ENCODE results near the gene FBN3. TPM values are rescaled to one million over a fixed set of nuclear protein-coding genes. Genes with fewer than 3 reads are reported as not detected.

The FBN3 gene
- total RNA-seq, 1 experiment from 2014 or later = not detected

DNA sequence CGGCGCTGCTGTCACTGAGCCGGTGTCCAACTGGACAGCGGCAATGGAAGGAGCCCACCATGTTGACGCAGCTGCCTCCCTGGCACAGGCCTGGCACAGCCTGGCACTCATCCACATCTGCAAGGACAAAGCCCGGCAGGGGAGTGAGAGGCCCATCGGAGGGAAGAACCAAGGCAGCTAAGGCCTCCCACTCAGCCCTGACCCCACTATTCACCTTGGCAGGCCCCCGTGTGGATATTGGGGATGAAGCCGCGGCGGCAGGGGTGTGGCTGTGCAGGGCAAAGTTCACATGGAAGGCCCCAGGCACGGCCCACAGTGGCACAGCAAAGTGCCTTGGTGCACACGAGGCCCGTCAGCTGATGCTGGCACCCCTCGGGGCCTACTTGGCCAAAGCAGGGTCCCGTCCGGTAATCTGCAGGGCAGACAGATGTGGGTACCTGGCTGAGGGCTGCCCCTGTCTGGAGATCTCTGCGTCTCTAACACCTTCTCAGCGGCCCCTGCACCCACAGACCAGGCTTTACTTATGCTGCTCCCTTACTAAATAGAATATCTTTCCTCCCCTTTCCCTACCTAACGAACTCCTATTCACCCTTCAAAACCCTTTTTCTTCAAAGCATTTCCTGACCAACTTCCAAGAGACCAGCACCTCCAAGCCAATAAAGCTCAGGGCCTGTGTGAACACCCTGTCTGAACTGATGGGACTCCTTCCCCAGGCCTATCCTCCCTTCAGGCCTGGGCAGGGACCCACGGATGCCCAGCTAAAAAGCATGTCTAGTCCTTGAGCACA lies 7.5 kb downstream of the FBN3 start:
- Histone ChIP-seq H3K4me3 (no peak overlapping the region), H3K27ac (no peak overlapping the region), H3K9me3 (replicated peaks) (no peaks in the 10 kb centered on the region), H3K4me1 (replicated peaks) (no peaks in the 10 kb centered on the region), H3K27me3 (replicated peaks) (peaks cover 15% of the 10 kb centered on the region), H3K36me3 (no peaks in the 10 kb centered on the region)
- no peak for DNase-seq (ENCODE audit: low read depth in 1 of 2, low spot score in 2 of 2)

DNA sequence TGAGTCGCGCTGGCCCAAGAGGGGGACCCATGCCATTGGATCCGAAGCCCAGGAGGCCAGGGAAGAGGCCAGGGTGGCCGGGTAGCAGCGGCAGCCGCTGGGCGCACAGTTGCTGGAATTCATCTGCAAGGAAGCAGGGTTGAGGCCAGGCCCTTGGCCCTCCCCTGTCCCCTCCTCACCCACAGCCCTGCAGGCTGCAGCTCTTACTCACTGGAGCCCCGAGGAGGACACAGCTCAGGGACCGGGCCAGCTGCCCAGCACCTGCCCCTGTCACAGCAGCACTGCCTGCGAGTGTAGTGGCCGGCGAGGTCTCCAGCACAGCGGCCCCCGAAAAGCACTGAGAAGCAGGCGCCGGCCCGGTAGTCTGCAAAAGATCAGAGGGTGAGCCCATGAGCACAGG lies 11.2 kb downstream of the FBN3 start:
- no peaks in the 10 kb centered on the region for H3K27me3 ChIP-seq (replicated peaks)
- no peaks in the 10 kb centered on the region for H3K9me3 ChIP-seq (replicated peaks)
- no peaks in the 10 kb centered on the region for H3K4me1 ChIP-seq (replicated peaks)
- H3K27ac ChIP-seq = no peak overlapping the region
- no peak for DNase-seq (ENCODE audit: low read depth in 1 of 2, low spot score in 2 of 2)
- H3K4me3 ChIP-seq = no peak overlapping the region
- H3K36me3 ChIP-seq = no peaks in the 10 kb centered on the region

GRCh38 chr19:8137425-8137824 lies 12.0 kb downstream of the FBN3 start:
- Histone ChIP-seq H3K27me3 (replicated peaks) (no peaks in the 10 kb centered on the region; the same call in 1 of the 2 replicates), H3K27ac (no peak overlapping the region), H3K9me3 (replicated peaks) (no peaks in the 10 kb centered on the region), H3K4me3 (no peak overlapping the region), H3K4me1 (replicated peaks) (no peaks in the 10 kb centered on the region), H3K36me3 (no peaks in the 10 kb centered on the region)
- DNase-seq (ENCODE audit: low read depth in 1 of 2, low spot score in 2 of 2) = no peak

DNA sequence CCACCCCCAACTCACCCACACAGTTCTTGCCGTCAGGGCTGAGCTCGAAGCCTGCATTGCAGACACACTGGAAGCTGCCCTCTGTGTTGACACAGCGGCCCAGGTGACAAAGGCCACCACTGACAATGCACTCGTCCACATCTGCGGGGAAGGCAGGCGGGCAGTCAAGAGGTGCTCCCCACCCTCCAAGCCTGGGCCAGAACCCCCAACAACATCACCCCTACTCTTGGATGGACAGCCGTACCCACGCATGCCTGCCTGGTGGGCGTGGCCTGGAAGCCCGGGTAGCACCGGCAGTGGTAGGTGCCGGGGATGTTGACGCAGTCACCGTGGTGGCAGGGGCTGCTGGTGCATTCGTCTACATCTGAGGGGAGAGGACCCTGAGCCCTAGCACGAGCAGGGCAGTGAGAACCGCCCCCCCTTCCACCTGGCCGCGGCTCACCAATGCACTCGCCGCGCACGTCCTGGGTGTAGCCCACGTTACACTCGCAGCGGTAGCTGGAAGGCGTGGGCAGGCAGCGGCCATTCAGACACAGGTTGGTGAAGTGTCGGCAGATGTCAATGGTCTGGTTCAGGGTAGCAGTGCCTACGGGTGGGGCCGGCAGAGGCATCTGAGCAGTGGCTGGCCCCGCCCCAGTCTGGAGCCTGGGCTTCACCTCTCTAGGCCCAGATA lies 13.3 kb downstream of the FBN3 start:
- H3K36me3 ChIP-seq = no peaks in the 10 kb centered on the region
- no peaks in the 10 kb centered on the region for H3K9me3 ChIP-seq (replicated peaks)
- H3K4me1 ChIP-seq (replicated peaks) = no peaks in the 10 kb centered on the region
- no peak overlapping the region for H3K4me3 ChIP-seq
- DNase-seq (ENCODE audit: low read depth in 1 of 2, low spot score in 2 of 2) = no peak
- H3K27ac ChIP-seq = no peak overlapping the region
- H3K27me3 ChIP-seq (replicated peaks) = no peaks in the 10 kb centered on the region; the same call in 1 of the 2 replicates

DNA sequence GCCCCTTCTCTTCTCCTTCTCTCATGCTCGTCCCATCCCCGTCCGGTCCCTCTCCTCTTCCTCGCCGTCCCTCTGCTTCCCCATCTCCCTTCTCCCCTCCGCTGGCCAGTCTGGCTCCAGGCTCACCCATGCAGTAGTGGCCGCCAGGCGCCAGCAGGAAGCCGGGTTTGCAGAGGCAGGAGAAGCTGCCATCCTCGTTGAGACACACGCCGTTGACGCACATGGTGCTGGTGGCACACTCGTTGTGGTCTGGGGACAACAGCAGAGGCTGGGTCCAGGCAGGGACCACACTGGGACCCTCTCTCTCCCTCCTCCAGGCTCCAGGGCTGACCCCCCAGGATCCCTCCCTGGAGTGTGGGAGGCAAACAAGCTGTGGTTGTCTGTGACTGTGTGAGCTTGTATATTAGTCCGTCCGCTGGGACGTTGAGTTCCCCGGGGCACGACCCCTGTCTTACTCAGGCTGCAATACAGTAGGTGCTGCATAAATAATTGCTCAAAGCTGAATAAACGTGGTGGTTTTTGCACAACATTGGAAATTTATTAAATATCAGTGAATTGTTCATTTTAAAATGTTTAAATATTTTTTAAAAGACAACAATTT lies 16.4 kb downstream of the FBN3 start:
- no peak for DNase-seq (ENCODE audit: low read depth in 1 of 2, low spot score in 2 of 2)
- peaks cover 7% of the 10 kb centered on the region; the same call in 1 of the 2 replicates for H3K27me3 ChIP-seq (replicated peaks)
- no peaks in the 10 kb centered on the region for H3K36me3 ChIP-seq
- H3K4me1 ChIP-seq (replicated peaks) = no peaks in the 10 kb centered on the region
- H3K27ac ChIP-seq = no peak overlapping the region
- no peaks in the 10 kb centered on the region for H3K9me3 ChIP-seq (replicated peaks)
- H3K4me3 ChIP-seq = no peak overlapping the region

GRCh38 chr19:8131517-8131916 lies 17.9 kb downstream of the FBN3 start:
- H3K4me3 ChIP-seq = no peak overlapping the region
- H3K36me3 ChIP-seq = no peaks in the 10 kb centered on the region
- no peaks in the 10 kb centered on the region for H3K4me1 ChIP-seq (replicated peaks)
- H3K27me3 ChIP-seq (replicated peaks) = peaks cover 14% of the 10 kb centered on the region; the same call in 1 of the 2 replicates
- H3K9me3 ChIP-seq (replicated peaks) = no peaks in the 10 kb centered on the region
- DNase-seq (ENCODE audit: low read depth in 1 of 2, low spot score in 2 of 2) = no peak
- no peak overlapping the region for H3K27ac ChIP-seq

- Histone ChIP-seq H3K4me3 (no peak overlapping the region), H3K4me1 (replicated peaks) (no peaks in the 10 kb centered on the region), H3K27ac (no peak overlapping the region), H3K27me3 (replicated peaks) (peaks cover 14% of the 10 kb centered on the region; the same call in 1 of the 2 replicates), H3K36me3 (no peaks in the 10 kb centered on the region), H3K9me3 (replicated peaks) (no peaks in the 10 kb centered on the region)
- DNase-seq (ENCODE audit: low read depth in 1 of 2, low spot score in 2 of 2) = no peak
Observed at GRCh38 chr19:8129061-8129618, 20.3 kb downstream of the FBN3 start.

GRCh38 chr19:8128551-8128950 lies 20.8 kb downstream of the FBN3 start:
- DNase-seq (ENCODE audit: low read depth in 1 of 2, low spot score in 2 of 2) = no peak
- no peaks in the 10 kb centered on the region for H3K9me3 ChIP-seq (replicated peaks)
- H3K4me3 ChIP-seq = no peak overlapping the region
- H3K27me3 ChIP-seq (replicated peaks) = peaks cover 14% of the 10 kb centered on the region; the same call in 1 of the 2 replicates
- H3K27ac ChIP-seq = no peak overlapping the region
- H3K36me3 ChIP-seq = no peaks in the 10 kb centered on the region
- H3K4me1 ChIP-seq (replicated peaks) = no peaks in the 10 kb centered on the region

GRCh38 chr19:8127311-8127710 lies 22.1 kb downstream of the FBN3 start:
- no peaks in the 10 kb centered on the region for H3K36me3 ChIP-seq
- no peak for DNase-seq (ENCODE audit: low read depth in 1 of 2, low spot score in 2 of 2)
- no peak overlapping the region for H3K4me3 ChIP-seq
- H3K9me3 ChIP-seq (replicated peaks) = no peaks in the 10 kb centered on the region
- 0 out of 2 replicates have a peak, but pooled peaks cover 14% of the 10 kb centered on the region for H3K27me3 ChIP-seq (replicated peaks)
- H3K4me1 ChIP-seq (replicated peaks) = no peaks in the 10 kb centered on the region
- H3K27ac ChIP-seq = no peak overlapping the region

- no peaks in the 10 kb centered on the region for H3K4me1 ChIP-seq (replicated peaks)
- H3K27me3 ChIP-seq (replicated peaks) = 0 out of 2 replicates have a peak, but pooled peaks cover 18% of the 10 kb centered on the region
- H3K36me3 ChIP-seq = no peaks in the 10 kb centered on the region
- no peaks in the 10 kb centered on the region for H3K9me3 ChIP-seq (replicated peaks)
- H3K27ac ChIP-seq = no peak overlapping the region
- no peak for DNase-seq (ENCODE audit: low read depth in 1 of 2, low spot score in 2 of 2)
- no peak overlapping the region for H3K4me3 ChIP-seq
Observed at GRCh38 chr19:8126511-8126910, 22.9 kb downstream of the FBN3 start.

DNA sequence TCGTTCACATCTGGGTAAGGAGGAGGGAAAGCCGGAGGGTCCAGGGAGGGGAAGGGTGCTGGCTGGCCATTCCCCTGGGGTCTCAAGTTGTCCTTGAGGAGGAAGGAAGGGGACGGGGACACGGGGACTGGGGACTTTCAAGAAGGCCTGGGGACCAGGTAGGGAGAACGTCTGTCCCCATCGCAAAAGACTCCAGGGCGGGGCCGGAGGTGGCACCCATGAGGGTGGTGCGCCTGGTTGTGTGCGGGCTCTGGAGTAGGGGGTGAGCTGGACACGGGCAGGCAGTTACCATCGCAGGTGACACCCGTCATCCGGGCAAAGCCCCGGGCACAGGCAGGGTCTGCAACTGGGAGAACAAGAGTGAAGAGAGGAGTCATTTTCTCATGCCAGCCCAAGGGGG lies 23.4 kb downstream of the FBN3 start:
- DNase-seq (ENCODE audit: low read depth in 1 of 2, low spot score in 2 of 2) = no peak
- Histone ChIP-seq H3K4me1 (replicated peaks) (no peaks in the 10 kb centered on the region), H3K36me3 (no peaks in the 10 kb centered on the region), H3K9me3 (replicated peaks) (no peaks in the 10 kb centered on the region), H3K27me3 (replicated peaks) (0 out of 2 replicates have a peak, but pooled peaks cover 18% of the 10 kb centered on the region), H3K4me3 (no peak overlapping the region), H3K27ac (no peak overlapping the region)

DNA sequence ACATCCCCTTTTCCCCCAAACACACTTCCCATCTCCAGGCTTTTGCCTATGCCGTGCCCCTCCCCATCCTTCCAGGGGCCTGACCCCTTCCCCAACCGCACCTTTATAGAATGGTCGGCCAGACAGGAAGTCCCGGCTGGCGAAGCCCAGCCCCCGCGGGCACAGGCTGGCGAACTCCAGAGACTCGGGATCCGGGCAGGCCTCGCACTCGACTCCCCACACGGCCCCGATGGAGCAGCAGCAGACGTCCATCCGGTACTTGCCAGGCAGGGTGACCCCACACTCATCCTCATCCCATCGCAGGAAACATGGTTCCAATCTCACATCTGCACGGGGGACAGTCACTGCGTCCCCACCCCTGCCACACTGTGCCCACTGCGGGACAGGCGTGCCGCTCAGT lies 25.7 kb downstream of the FBN3 start:
- 0 out of 2 replicates have a peak, but pooled peaks cover 14% of the 10 kb centered on the region for H3K27me3 ChIP-seq (replicated peaks)
- no peak overlapping the region for H3K27ac ChIP-seq
- H3K4me1 ChIP-seq (replicated peaks) = no peaks in the 10 kb centered on the region
- no peak overlapping the region for H3K4me3 ChIP-seq
- no peak for DNase-seq (ENCODE audit: low read depth in 1 of 2, low spot score in 2 of 2)
- H3K36me3 ChIP-seq = no peaks in the 10 kb centered on the region
- no peaks in the 10 kb centered on the region for H3K9me3 ChIP-seq (replicated peaks)

GRCh38 chr19:8120636-8121480 lies 28.5 kb downstream of the FBN3 start:
- no peak overlapping the region for H3K27ac ChIP-seq
- H3K9me3 ChIP-seq (replicated peaks) = no peaks in the 10 kb centered on the region
- H3K27me3 ChIP-seq (replicated peaks) = peaks cover 7% of the 10 kb centered on the region
- no peaks in the 10 kb centered on the region for H3K36me3 ChIP-seq
- no peaks in the 10 kb centered on the region for H3K4me1 ChIP-seq (replicated peaks)
- no peak for DNase-seq (ENCODE audit: low read depth in 1 of 2, low spot score in 2 of 2)
- H3K4me3 ChIP-seq = no peak overlapping the region

Measured in SJSA1 (cell line).